CD4-positive, alpha-beta T cell treated with Interleukin-1 beta for 1 hour (primary cell): Measurements from ENCODE around the gene PTBP3.
A peak's percentile ranks its signal among the peaks of the same experiment; 100 is the strongest.
"Not testable (repeated sequence)": the region's sequence is repeated elsewhere in the genome, so short reads cannot be mapped to it uniquely, and the experiment has no call there.

Experiments
- DNase-seq, 2 donors: peaks; one replicate each; pipeline ENCODE4 v3.0.0-alpha.2; 2020 to 2022

Gene PTBP3

DNA sequence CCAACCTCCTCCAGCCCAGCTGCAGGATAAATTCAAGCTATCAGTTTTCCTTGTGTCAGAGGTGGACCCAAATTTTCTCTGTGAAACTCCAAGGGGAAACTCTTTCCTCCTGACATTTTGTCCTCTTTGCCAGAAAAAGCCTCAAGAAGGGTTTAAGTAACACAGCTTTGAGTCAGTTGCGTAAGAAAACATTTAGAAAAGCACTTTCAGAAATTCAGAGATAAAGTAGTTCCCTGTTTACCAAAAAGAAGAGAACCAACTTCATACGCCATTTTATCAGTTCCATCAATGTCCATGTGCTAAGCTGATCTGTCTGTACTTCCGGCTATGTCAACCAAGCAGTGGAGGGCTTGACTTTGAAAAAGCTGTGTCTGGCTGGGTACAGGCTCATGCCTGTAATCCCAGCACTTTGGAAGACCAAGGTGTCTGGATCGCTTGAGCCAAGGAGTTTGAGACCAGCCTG, 138.4 kb downstream of the PTBP3 start:
- no peak for DNase-seq

GRCh38 chr9:112193572-112194288, 139.7 kb downstream of the PTBP3 start:
- DNase-seq, result no peak

- DNase-seq, result not testable (repeated sequence)
Measured at GRCh38 chr9:112190320-112190719, 143.1 kb downstream of the PTBP3 start.

- no peak for DNase-seq
Measured at GRCh38 chr9:112188884-112189283, 144.5 kb downstream of the PTBP3 start.

GRCh38 chr9:112187404-112187803, 146.0 kb downstream of the PTBP3 start:
- DNase-seq, result no peak

GRCh38 chr9:112186695-112187094, 146.7 kb downstream of the PTBP3 start:
- DNase-seq, result no peak

DNA sequence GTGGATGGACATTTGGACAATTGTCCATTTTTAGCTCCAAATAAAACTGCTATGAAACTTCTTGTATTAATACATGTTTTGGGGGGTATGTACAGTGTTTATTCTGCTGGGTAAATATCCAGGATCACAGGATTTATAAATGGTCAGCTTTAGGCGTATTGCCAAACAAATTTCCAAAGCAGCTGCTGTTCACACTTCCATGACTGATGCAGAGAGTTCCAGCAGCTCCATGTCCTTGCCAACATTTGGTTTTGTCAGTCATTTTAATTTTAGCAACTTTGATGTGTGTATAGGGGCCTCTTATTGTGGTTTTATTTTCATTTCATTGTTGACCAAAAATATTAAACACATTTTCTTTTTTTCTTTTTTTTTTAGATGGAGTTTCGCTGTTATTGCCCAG, 148.5 kb downstream of the PTBP3 start:
- no peak for DNase-seq

DNA sequence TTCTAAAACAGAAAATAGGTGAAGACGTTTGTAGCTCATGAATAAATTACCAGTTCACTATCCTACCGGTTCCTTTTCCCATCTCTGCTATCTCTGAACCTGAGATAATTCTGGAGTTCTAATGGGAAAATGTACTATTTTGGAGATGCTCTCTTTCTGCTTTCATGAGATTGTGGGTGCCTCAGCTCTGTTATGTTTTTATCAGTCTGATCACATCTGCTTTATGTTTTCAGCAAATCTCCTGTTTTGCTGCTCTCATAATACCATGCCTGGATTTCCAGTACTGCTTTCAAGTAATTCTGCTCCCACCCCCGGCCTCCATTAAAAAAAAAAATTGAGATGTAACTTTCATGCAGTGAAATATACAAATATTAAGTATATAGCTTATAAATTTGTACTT, 149.2 kb downstream of the PTBP3 start:
- DNase-seq, result no peak

- peak; percentile 41 to 69 for DNase-seq
Measured at GRCh38 chr9:112180387-112180881, 153.0 kb downstream of the PTBP3 start.

GRCh38 chr9:112179816-112180215, 153.6 kb downstream of the PTBP3 start:
- DNase-seq, result no peak

GRCh38 chr9:112176524-112176923, 156.9 kb downstream of the PTBP3 start:
- DNase-seq, result peak; percentile 31 to 54

DNA sequence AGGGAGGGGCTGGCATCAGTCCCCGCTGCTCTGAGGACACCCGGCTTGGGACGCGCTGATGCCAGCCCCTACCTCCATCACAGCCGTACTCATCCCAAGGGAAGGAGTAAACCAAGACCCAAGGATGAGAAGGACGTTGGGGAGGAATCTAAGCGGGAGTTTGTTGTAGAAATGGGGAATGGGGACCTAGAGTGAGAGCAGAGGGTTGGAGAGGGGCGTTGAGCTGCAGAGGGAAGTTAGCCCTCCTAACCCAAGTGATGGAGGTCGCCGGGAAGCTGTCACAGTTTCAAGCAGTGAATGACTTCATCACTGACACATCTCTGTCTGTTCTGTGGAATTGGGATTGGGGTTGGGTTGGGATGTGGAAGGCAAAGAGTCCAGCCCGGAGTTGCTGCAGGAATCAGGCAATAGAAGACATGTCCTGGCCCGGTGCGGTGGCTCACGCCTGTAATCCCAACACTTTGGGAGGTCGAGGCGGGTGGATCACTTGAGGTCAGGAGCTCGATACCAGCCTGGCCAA, 157.6 kb downstream of the PTBP3 start:
- no peak for DNase-seq

GRCh38 chr9:112174965-112175795, 158.2 kb downstream of the PTBP3 start, which contains the start of gene SUSD1:
Gene SUSD1 (minus strand): TSS chr9:112175297. CDS start chr9:112175235, 62 bp downstream.
- peak; percentile 40 to 57 for DNase-seq

DNA sequence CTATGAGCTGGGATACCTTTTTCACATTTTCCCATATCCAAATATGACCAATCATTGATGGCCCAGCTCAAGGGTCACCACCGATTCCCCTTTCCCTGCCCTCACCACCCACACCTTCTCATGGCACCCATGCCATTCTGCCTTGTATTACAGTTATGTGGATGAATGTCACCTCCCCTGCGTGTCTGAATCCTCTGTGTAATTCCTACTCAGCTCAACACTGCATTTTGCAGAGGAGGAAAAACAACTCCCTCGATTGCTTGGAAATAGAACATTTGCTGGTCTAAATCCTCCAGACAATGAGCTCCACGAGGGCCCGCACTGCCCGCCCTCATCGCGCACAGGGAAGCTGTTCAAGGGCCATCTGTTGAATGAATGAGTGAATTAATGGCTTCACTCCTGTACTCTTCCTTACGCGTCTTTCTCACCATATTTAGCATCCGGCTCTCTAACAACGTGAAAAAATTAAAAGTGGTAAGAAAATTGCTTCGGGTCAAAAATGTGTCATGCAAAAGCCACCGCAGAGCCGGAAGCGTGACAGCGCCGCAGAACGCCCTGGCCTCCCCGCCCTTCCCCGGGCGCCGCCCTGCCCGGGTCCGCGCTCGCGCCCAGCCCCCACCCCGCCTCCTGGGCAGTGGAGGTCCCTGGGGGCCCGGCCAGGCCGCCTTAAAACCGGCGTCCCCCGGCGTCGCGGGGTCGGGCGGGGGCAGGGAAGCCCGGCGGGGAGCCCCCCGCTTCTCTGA, 159.0 kb downstream of the PTBP3 start:
- peak; percentile 80 to 84 for DNase-seq

- DNase-seq, result no peak
Measured at GRCh38 chr9:112173489-112174221, 159.8 kb downstream of the PTBP3 start.

DNA sequence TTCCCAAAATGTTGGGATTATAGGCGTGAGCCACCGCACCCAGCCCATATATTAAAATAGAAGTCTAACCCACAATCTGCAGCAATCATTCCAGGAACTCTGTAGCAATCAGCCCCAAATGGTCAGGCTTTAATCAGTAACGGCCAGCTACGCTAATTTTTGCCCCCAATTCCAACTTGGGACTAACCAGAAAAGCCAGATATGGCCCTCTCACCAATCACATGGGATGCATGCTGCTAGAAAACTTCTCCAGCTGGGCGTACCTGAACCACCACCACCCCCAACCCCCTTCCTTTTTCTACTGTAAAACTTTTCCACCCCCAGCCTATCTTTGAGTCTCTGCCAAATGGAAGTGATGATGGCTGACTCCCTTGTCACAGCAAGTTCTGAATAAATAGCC, 162.5 kb downstream of the PTBP3 start:
- DNase-seq, result no peak

- DNase-seq, result no peak
Measured at GRCh38 chr9:112170235-112170634, 163.2 kb downstream of the PTBP3 start.

DNA sequence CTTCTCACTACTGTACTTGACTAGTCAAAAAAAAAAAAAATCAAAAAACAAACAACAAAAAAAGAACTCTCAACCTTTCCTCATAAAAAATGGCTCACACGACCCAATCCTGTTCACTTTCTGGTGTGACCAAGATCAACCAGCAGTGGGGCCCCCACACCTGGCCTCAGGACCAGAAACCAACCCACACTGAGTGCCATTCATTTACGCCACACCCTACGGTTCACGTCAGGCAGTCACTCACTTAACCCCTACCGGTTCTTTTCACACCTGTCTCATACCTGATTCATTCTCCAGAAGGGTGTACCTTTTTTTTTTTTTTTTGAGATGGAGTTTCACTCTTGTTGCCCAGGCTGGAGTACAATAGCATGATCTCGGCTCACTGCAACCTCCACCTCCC, 164.1 kb downstream of the PTBP3 start:
- DNase-seq, result no peak

GRCh38 chr9:112168197-112168596, 165.2 kb downstream of the PTBP3 start:
- DNase-seq, result no peak
